GM12878 (cell line): ENCODE results near the gene FAM193A.

Source experiments
- ETV6 ChIP-seq, 2 experiments: fragments of 450-650 bp in 1 of 2; IDR thresholded peaks in 1 of 2; conservative IDR thresholded peaks in 1 of 2; 2 replicates each; pipeline ENCODE4 v1.6.1; 2014; ENCODE audit warnings: antibody characterized with exemption in 1 of 2, borderline replicate concordance in 1 of 2, low read depth in 1 of 2, mild to moderate bottlenecking in 1 of 2, moderate library complexity in 1 of 2
- MEF2A ChIP-seq: IDR thresholded peaks from 2 replicates; pipeline ENCODE4 v1.6.1; 2011; ENCODE audit warnings: low read depth, mild to moderate bottlenecking, low read length, moderate library complexity; ENCODE audit not compliant: insufficient read depth
- MYC ChIP-seq: IDR thresholded peaks from 2 replicates; pipeline ENCODE4 v1.6.1; 2011; ENCODE audit warnings: mild to moderate bottlenecking, low read length, moderate library complexity, inconsistent platforms; ENCODE audit not compliant: insufficient read depth, insufficient replicate concordance, insufficient read length, severe bottlenecking
- POLR2AphosphoS5 ChIP-seq: IDR thresholded peaks from 2 replicates; pipeline ENCODE4 v1.6.1; 2011; ENCODE audit warnings: mild to moderate bottlenecking, low read length, inconsistent platforms
- YY1 ChIP-seq: IDR thresholded peaks from 2 replicates; pipeline ENCODE4 v1.6.1; 2011; ENCODE audit warnings: low read depth, mild to moderate bottlenecking, low read length
- TF ChIP-seq, protein P1 (sequence below), 3 experiments: IDR thresholded peaks in 2 of 3; conservative IDR thresholded peaks in 1 of 3; 2 replicates each; pipeline ENCODE4 v1.5.1; 2011; ENCODE audit warnings: low read depth in 3 of 3, low read length in 3 of 3, mild to moderate bottlenecking in 3 of 3, control low read depth in 2 of 3, moderate library complexity in 2 of 3, inconsistent platforms in 1 of 3, mixed read lengths in 1 of 3; ENCODE audit not compliant: control insufficient read depth in 2 of 3, insufficient read depth in 1 of 3; ENCODE audit errors: extremely low read depth in 1 of 3

DNA sequence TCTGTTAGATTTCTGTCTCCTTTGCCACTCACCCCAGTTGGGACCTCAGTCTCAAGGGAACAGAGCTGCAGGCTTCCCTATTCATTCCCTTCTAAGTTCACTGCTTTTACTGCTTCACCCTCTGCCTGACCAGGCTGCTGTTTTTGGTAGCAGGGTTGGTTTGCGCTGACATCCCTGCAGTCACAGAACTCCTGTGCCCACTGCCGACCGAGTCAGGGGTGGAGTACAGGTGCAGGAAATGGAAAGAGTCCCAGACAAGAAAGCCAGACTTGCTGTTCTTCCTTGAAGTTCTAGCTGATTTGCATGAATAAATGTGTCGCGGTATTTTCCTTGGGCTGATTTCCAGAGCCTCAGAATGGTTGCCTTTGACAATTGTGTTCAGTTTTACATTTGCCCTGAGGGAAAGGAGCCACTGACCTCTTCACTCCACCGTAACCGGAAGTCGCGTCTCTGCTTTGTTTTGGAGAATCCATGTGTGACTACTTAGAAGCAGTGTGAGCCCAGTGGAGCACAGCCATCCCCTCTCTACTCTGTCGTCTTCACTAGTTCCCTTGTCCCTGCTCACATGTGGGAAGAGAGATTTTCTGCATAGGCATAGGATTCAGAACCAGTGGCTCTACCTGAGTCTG is 134.9 kb downstream of the FAM193A start:
- no peak for TF ChIP-seq POLR2AphosphoS5
- no peak for TF ChIP-seq MEF2A
- TF ChIP-seq MYC, result no peak
- TF ChIP-seq YY1, result no peak
- no peak for TF ChIP-seq ETV6 (conservative IDR thresholded peaks at IDR 0.05 in 1 of 2, IDR thresholded peaks at IDR 0.05 in 1 of 2; ENCODE audit: borderline replicate concordance in 1 of 2, low read depth in 1 of 2)
- TF ChIP-seq, protein P1, sequence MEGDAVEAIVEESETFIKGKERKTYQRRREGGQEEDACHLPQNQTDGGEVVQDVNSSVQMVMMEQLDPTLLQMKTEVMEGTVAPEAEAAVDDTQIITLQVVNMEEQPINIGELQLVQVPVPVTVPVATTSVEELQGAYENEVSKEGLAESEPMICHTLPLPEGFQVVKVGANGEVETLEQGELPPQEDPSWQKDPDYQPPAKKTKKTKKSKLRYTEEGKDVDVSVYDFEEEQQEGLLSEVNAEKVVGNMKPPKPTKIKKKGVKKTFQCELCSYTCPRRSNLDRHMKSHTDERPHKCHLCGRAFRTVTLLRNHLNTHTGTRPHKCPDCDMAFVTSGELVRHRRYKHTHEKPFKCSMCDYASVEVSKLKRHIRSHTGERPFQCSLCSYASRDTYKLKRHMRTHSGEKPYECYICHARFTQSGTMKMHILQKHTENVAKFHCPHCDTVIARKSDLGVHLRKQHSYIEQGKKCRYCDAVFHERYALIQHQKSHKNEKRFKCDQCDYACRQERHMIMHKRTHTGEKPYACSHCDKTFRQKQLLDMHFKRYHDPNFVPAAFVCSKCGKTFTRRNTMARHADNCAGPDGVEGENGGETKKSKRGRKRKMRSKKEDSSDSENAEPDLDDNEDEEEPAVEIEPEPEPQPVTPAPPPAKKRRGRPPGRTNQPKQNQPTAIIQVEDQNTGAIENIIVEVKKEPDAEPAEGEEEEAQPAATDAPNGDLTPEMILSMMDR (IDR thresholded peaks at IDR 0.05 in 2 of 3, conservative IDR thresholded peaks at IDR 0.05 in 1 of 3; ENCODE audit: control insufficient read depth in 2 of 3, extremely low read depth in 1 of 3, insufficient read depth in 1 of 3, low read depth in 3 of 3, low read length in 3 of 3), result no peak
